WTC11 (cell line): ENCODE measurements around the gene MYO18B. TPM values are rescaled to one million over a fixed set of nuclear protein-coding genes. Genes with fewer than 3 reads are reported as not detected.

Experiments used
- ATAC-seq: fragments of 200-7000 bp; cut with Tn5 transposase; 2 replicates; pipeline ENCODE4 v1.10.0; 2021; ENCODE audit warnings: mild to moderate bottlenecking, moderate library complexity
- CTCF ChIA-PET: fragments of 300-600 bp; sonication (Branson Sonifier 250); formaldehyde crosslinking; loops from one replicate; lab custom pipeline; 2021; ENCODE audit warnings: antibody characterized with exemption; lab: Charles Lee
- POLR2A ChIA-PET: fragments of 350-600 bp; sonication (Branson Sonifier 250); formaldehyde crosslinking; loops from one replicate; lab custom pipeline; 2021; ENCODE audit warnings: antibody characterized with exemption; lab: Charles Lee
- DNase-seq: peaks from one replicate; pipeline ENCODE4 v3.0.0; 2021; ENCODE audit warnings: low spot score
- H3K27ac Mint-ChIP-seq: 2 replicates; pipeline ENCODE4 v1.8.0; 2021; ENCODE audit warnings: mixed read lengths
- H3K27me3 Mint-ChIP-seq: 2 replicates; pipeline ENCODE4 v1.8.0; 2021; ENCODE audit warnings: low read depth, mild to moderate bottlenecking, moderate library complexity, mixed read lengths
- H3K36me3 Mint-ChIP-seq: 2 replicates; pipeline ENCODE4 v1.8.0; 2021; ENCODE audit warnings: mixed read lengths
- H3K4me1 Mint-ChIP-seq: 2 replicates; pipeline ENCODE4 v1.8.0; 2022; ENCODE audit warnings: mixed read lengths
- H3K4me3 Mint-ChIP-seq: 2 replicates; pipeline ENCODE4 v1.8.0; 2021; ENCODE audit warnings: mild to moderate bottlenecking, moderate library complexity, mixed read lengths
- H3K9me3 Mint-ChIP-seq: 2 replicates; pipeline ENCODE4 v1.8.0; 2021; ENCODE audit warnings: mixed read lengths
- CBFB ChIP-seq: sonication (generic); formaldehyde crosslinking; IDR thresholded peaks from 2 replicates; pipeline ENCODE4 v1.8.1; 2022; ENCODE audit warnings: mild to moderate bottlenecking, low read depth, missing genetic modification reagents
- CREB1 ChIP-seq: sonication (generic); formaldehyde crosslinking; IDR thresholded peaks from 2 replicates; pipeline ENCODE4 v1.8.0; 2023; ENCODE audit warnings: mild to moderate bottlenecking, missing genetic modification reagents
- EMX1 ChIP-seq: fragments of 250-450 bp; sonication (Bioruptor Pico); IDR thresholded peaks from 2 replicates; pipeline ENCODE4 v1.8.0; 2021; ENCODE audit warnings: mild to moderate bottlenecking
- GRHL2 ChIP-seq: fragments of 250-450 bp; sonication (Bioruptor Pico); IDR thresholded peaks from 2 replicates; pipeline ENCODE4 v1.8.0; 2022; ENCODE audit warnings: mild to moderate bottlenecking, moderate library complexity; ENCODE audit not compliant: insufficient replicate concordance, severe bottlenecking
- JUN ChIP-seq: sonication (generic); formaldehyde crosslinking; IDR thresholded peaks from 2 replicates; pipeline ENCODE4 v1.8.0; 2023; ENCODE audit warnings: mild to moderate bottlenecking, missing genetic modification reagents
- MXD4 ChIP-seq: fragments of 250-450 bp; sonication (Bioruptor Pico); IDR thresholded peaks from 2 replicates; pipeline ENCODE4 v1.8.0; 2021; ENCODE audit warnings: mild to moderate bottlenecking, moderate library complexity, borderline replicate concordance
- MYBL2 ChIP-seq: sonication (generic); formaldehyde crosslinking; IDR thresholded peaks from 2 replicates; pipeline ENCODE4 v1.8.1; 2023; ENCODE audit warnings: mild to moderate bottlenecking, moderate library complexity, missing genetic modification reagents
- RORB ChIP-seq: fragments of 250-450 bp; sonication (Bioruptor Pico); IDR thresholded peaks from 2 replicates; pipeline ENCODE4 v1.9.0; 2021; ENCODE audit warnings: mild to moderate bottlenecking
- SMAD3 ChIP-seq: sonication (generic); formaldehyde crosslinking; IDR thresholded peaks from 2 replicates; pipeline ENCODE4 v1.8.0; 2022; ENCODE audit warnings: missing genetic modification reagents, mild to moderate bottlenecking, borderline replicate concordance
- TCF7 ChIP-seq: sonication (generic); formaldehyde crosslinking; IDR thresholded peaks from 2 replicates; pipeline ENCODE4 v1.8.0; 2022; ENCODE audit warnings: mild to moderate bottlenecking, low read depth, missing genetic modification reagents, moderate library complexity
- ZNF138 ChIP-seq: sonication (generic); formaldehyde crosslinking; conservative IDR thresholded peaks from 2 replicates; pipeline ENCODE4 v1.8.1; 2022; ENCODE audit warnings: mild to moderate bottlenecking, moderate library complexity, missing genetic modification reagents
- ZNF317 ChIP-seq: sonication (generic); formaldehyde crosslinking; IDR thresholded peaks from 2 replicates; pipeline ENCODE4 v1.8.1; 2023; ENCODE audit warnings: low read depth, mild to moderate bottlenecking, moderate library complexity, missing genetic modification reagents, borderline replicate concordance
- ZNF416 ChIP-seq: fragments of 250-450 bp; sonication (Bioruptor Pico); IDR thresholded peaks from 2 replicates; pipeline ENCODE4 v1.9.0; 2021; ENCODE audit warnings: mild to moderate bottlenecking, inconsistent platforms
- ZNF671 ChIP-seq: fragments of 250-450 bp; sonication (Bioruptor Pico); IDR thresholded peaks from 2 replicates; pipeline ENCODE4 v1.8.0; 2021; ENCODE audit warnings: mild to moderate bottlenecking
- total RNA-seq: library from RNA; stranded (reverse); gene quantifications from 3 replicates; pipeline ENCODE4 v1.2.3, GENCODE V29; 2021
- TF ChIP-seq, protein P1 (sequence below): sonication (generic); formaldehyde crosslinking; IDR thresholded peaks from 2 replicates; pipeline ENCODE4 v1.8.1; 2023; ENCODE audit warnings: mild to moderate bottlenecking, missing genetic modification reagents
- TF ChIP-seq, protein P2 (sequence below): sonication (generic); formaldehyde crosslinking; IDR thresholded peaks from 2 replicates; pipeline ENCODE4 v1.8.1; 2022; ENCODE audit warnings: mild to moderate bottlenecking, moderate library complexity, missing genetic modification reagents
- TF ChIP-seq, protein P3 (sequence below): sonication (generic); formaldehyde crosslinking; IDR thresholded peaks from 2 replicates; pipeline ENCODE4 v1.8.0; 2023; ENCODE audit warnings: mild to moderate bottlenecking, missing genetic modification reagents
- TF ChIP-seq, protein P4 (sequence below): fragments of 200-600 bp; IDR thresholded peaks from 2 replicates; pipeline ENCODE4 v1.8.0; 2022; ENCODE audit warnings: antibody characterized with exemption
- TF ChIP-seq, protein P5 (sequence below): fragments of 250-450 bp; sonication (Bioruptor Pico); IDR thresholded peaks from 2 replicates; pipeline ENCODE4 v1.9.0; 2021; ENCODE audit warnings: moderate library complexity, mild to moderate bottlenecking, inconsistent platforms, borderline replicate concordance

MYO18B gene
- total RNA-seq, 1 experiment from 2014 or later = 0.96 TPM

DNA sequence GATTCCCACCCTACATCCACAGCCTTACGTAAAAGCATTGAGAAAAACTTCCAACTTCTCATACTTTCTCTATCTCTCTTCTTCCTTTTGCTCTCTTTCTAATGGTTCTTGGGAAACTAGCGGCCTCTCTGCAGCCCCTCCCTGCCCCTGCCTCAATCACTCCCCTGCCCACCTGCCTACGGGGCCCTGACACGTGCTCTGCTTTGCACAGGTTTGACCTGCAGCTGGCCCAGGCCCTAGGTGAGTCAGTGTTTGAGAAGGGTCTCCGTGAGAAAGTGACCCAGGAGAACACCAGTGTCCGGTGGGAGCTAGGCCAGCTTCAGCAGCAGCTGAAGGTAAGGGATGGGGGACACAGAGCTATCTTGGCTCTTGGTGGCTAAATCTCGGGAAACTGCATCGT is 160.4 kb downstream of the MYO18B start:
- Mint-ChIP-seq H3K4me3 (no peak overlapping the region), H3K9me3 (peaks cover 17% of the 10 kb centered on the region), H3K4me1 (peaks cover 13% of the 10 kb centered on the region), H3K27me3 (peaks cover 3% of the 10 kb centered on the region), H3K27ac (no peak overlapping the region), H3K36me3 (peaks cover 7% of the 10 kb centered on the region)
- no peak for TF ChIP-seq CBFB (CRISPR knock-in tag)
- no peak for TF ChIP-seq ZNF671 (CRISPR knock-in tag)
- TF ChIP-seq ZNF138 (CRISPR knock-in tag) = no peak
- TF ChIP-seq TCF7 (CRISPR knock-in tag) = no peak
- TF ChIP-seq MXD4 (CRISPR knock-in tag) = no peak
- TF ChIP-seq, protein P1, sequence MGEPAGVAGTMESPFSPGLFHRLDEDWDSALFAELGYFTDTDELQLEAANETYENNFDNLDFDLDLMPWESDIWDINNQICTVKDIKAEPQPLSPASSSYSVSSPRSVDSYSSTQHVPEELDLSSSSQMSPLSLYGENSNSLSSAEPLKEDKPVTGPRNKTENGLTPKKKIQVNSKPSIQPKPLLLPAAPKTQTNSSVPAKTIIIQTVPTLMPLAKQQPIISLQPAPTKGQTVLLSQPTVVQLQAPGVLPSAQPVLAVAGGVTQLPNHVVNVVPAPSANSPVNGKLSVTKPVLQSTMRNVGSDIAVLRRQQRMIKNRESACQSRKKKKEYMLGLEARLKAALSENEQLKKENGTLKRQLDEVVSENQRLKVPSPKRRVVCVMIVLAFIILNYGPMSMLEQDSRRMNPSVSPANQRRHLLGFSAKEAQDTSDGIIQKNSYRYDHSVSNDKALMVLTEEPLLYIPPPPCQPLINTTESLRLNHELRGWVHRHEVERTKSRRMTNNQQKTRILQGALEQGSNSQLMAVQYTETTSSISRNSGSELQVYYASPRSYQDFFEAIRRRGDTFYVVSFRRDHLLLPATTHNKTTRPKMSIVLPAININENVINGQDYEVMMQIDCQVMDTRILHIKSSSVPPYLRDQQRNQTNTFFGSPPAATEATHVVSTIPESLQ (CRISPR knock-in tag) = no peak
- no peak for TF ChIP-seq RORB
- TF ChIP-seq, protein P2, sequence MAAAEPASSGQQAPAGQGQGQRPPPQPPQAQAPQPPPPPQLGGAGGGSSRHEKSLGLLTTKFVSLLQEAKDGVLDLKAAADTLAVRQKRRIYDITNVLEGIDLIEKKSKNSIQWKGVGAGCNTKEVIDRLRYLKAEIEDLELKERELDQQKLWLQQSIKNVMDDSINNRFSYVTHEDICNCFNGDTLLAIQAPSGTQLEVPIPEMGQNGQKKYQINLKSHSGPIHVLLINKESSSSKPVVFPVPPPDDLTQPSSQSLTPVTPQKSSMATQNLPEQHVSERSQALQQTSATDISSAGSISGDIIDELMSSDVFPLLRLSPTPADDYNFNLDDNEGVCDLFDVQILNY (CRISPR knock-in tag) = no peak
- TF ChIP-seq MYBL2 (CRISPR knock-in tag) = no peak
- TF ChIP-seq CREB1 (CRISPR knock-in tag) = no peak
- DNase-seq (no peak), ATAC-seq (no peak)
- POLR2A ChIA-PET = no interaction called here
- CTCF ChIA-PET = interaction anchor here (0.6 to 3.0 kb wide), 26 partner anchors 8 to 593 kb away, joined by 3 to 40 read pairs (median 6); partner anchors contain the start of gene SEZ6L

DNA sequence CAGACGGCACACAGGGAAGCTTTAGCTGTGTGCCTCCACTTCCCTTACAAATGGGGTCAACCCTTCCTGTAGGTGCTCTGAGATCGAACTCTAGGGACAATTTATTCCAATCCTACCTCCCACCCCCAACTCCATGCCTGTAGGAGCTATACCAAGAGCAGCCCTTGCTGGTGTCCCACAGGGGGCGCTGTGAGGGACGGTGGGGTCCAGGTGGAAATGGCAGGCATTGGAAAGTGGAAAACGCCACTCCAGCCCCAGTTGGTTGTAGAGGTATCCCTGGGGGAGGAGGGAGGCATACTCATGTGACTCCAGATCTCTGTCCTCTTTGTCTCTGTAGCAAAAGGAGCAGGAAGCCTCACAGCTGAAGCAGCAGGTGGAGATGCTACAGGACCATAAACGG is 161.3 kb downstream of the MYO18B start:
- Mint-ChIP-seq H3K36me3 (peaks cover 7% of the 10 kb centered on the region), H3K27ac (0 out of 2 replicates have a peak overlapping the region, but pooled peaks have one; percentile 43), H3K9me3 (peaks cover 18% of the 10 kb centered on the region), H3K4me3 (no peak overlapping the region), H3K4me1 (peaks cover 13% of the 10 kb centered on the region), H3K27me3 (peaks cover 3% of the 10 kb centered on the region)
- ATAC-seq (peak; percentile 94), DNase-seq (peak; percentile 85)
- TF ChIP-seq, protein P3, sequence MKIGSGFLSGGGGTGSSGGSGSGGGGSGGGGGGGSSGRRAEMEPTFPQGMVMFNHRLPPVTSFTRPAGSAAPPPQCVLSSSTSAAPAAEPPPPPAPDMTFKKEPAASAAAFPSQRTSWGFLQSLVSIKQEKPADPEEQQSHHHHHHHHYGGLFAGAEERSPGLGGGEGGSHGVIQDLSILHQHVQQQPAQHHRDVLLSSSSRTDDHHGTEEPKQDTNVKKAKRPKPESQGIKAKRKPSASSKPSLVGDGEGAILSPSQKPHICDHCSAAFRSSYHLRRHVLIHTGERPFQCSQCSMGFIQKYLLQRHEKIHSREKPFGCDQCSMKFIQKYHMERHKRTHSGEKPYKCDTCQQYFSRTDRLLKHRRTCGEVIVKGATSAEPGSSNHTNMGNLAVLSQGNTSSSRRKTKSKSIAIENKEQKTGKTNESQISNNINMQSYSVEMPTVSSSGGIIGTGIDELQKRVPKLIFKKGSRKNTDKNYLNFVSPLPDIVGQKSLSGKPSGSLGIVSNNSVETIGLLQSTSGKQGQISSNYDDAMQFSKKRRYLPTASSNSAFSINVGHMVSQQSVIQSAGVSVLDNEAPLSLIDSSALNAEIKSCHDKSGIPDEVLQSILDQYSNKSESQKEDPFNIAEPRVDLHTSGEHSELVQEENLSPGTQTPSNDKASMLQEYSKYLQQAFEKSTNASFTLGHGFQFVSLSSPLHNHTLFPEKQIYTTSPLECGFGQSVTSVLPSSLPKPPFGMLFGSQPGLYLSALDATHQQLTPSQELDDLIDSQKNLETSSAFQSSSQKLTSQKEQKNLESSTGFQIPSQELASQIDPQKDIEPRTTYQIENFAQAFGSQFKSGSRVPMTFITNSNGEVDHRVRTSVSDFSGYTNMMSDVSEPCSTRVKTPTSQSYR (CRISPR knock-in tag) = no peak
- TF ChIP-seq GRHL2 (CRISPR knock-in tag) (no peak), EMX1 (no peak), ZNF317 (CRISPR knock-in tag) (no peak), SMAD3 (CRISPR knock-in tag) (no peak), JUN (CRISPR knock-in tag) (no peak), ZNF416 (CRISPR knock-in tag) (no peak)
- TF ChIP-seq, protein P4, sequence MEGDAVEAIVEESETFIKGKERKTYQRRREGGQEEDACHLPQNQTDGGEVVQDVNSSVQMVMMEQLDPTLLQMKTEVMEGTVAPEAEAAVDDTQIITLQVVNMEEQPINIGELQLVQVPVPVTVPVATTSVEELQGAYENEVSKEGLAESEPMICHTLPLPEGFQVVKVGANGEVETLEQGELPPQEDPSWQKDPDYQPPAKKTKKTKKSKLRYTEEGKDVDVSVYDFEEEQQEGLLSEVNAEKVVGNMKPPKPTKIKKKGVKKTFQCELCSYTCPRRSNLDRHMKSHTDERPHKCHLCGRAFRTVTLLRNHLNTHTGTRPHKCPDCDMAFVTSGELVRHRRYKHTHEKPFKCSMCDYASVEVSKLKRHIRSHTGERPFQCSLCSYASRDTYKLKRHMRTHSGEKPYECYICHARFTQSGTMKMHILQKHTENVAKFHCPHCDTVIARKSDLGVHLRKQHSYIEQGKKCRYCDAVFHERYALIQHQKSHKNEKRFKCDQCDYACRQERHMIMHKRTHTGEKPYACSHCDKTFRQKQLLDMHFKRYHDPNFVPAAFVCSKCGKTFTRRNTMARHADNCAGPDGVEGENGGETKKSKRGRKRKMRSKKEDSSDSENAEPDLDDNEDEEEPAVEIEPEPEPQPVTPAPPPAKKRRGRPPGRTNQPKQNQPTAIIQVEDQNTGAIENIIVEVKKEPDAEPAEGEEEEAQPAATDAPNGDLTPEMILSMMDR = peak; percentile 88
- TF ChIP-seq, protein P5, sequence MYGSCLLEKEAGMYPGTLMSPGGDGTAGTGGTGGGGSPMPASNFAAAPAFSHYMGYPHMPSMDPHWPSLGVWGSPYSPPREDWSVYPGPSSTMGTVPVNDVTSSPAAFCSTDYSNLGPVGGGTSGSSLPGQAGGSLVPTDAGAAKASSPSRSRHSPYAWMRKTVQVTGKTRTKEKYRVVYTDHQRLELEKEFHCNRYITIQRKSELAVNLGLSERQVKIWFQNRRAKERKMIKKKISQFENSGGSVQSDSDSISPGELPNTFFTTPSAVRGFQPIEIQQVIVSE = no peak
- ChIA-PET CTCF (interaction anchor here (0.5 to 3.0 kb wide), 68 partner anchors 8 to 1101 kb away, joined by 3 to 40 read pairs (median 4); partner anchors contain the start of gene SEZ6L), POLR2A (no interaction called here)
